C4-2B (cell line): ENCODE measurements around the gene SLC17A8.
"Not testable (repeated sequence)": the region's sequence is repeated elsewhere in the genome, so short reads cannot be mapped to it uniquely, and the experiment has no call there.

Experiments used
- H3K27ac ChIP-seq: fragments of 450-650 bp; 2 replicates; pipeline ENCODE4 v1.5.1; 2017
- CTCF ChIP-seq: fragments of 450-650 bp; conservative IDR thresholded peaks from 2 replicates; pipeline ENCODE4 v1.5.1; 2017; ENCODE audit warnings: mild to moderate bottlenecking
- ZFX ChIP-seq: fragments of 450-650 bp; IDR thresholded peaks from 2 replicates; pipeline ENCODE4 v1.6.1; 2017

SLC17A8 gene

DNA sequence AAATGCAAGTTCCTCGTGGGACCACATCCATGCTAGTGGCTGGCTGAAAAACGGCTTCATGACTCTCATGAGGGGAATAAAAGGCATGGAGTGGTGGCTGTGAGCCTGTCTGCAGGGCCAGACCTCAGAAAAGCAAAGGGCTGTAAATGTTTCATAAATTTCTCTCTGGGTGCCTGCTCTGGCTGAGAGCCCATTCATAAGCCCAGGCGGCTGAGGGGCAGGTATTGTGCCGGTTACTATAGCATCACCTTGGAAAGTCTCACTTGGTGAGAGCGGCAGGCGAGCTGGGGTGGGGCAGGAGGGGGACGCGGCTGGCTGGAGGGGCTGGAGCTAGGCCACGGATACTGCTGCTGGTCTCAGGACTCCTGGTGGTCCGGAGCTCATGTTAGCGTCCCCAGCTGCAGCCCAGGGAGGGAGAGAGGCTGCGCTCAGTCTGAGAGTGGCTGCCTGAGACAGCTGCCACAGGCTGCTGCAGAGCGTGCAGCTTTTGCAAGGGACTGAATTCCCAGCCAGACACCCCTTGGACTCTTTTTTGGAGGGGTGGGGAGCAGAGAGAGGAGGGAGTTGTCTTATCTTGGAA lies at the start of gene SLC17A8:
Gene SLC17A8, plus strand, starts transcription at position 431 of the 580 bp plus-strand sequence. CDS start 318 bp downstream, outside the sequence.
- no peak for TF ChIP-seq CTCF
- no peak for TF ChIP-seq ZFX
- H3K27ac ChIP-seq: no peak within 1 kb of the TSS

- not testable (repeated sequence) for H3K27ac ChIP-seq
Measured at GRCh38 chr12:100308138-100308537, 48.7 kb upstream of the SLC17A8 start.

DNA sequence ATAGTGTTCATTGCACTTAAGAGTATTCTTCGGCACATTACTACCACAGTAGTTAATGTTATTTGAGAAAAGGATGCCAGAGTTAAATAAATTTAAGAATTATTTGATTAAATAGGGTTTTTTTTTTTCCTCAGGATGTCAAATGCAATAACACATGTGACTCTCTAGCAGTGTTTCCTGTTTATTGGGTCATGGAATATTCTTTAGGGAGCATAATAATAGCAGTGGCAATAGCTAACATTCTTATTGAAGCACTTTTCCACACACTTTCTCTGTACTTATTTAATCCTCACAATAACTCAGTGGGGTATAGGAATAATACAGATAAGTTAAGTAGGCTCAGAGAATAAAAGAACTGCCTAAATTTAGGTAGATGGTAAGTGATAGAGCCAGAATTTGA lies 45.6 kb upstream of the SLC17A8 start:
- no peak overlapping the region for H3K27ac ChIP-seq
- no peak for TF ChIP-seq ZFX
- TF ChIP-seq CTCF: no peak

- TF ChIP-seq CTCF: no peak
- TF ChIP-seq ZFX: no peak
- H3K27ac ChIP-seq: no peak overlapping the region
Measured at GRCh38 chr12:100317371-100317770, 39.5 kb upstream of the SLC17A8 start.

DNA sequence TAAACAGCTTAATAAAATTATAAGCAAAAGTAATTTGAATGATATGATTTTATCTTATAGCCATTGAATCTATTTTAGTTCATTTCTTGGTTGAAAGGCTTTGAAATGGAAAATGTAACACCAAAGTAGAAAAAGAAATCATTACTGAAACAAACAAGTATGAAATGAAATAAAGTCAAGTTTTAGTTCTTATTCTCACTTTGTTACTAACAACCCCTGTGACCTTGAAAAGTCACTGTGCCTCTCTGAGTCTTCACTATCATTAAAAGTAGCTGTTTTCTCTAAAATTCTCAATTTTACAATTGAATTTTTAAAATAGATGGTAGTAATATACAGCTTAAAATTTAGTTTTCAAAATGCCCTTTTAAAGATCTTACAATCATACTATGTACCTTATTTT lies 32.4 kb upstream of the SLC17A8 start:
- TF ChIP-seq CTCF (no peak), ZFX (no peak)
- no peak overlapping the region for H3K27ac ChIP-seq

DNA sequence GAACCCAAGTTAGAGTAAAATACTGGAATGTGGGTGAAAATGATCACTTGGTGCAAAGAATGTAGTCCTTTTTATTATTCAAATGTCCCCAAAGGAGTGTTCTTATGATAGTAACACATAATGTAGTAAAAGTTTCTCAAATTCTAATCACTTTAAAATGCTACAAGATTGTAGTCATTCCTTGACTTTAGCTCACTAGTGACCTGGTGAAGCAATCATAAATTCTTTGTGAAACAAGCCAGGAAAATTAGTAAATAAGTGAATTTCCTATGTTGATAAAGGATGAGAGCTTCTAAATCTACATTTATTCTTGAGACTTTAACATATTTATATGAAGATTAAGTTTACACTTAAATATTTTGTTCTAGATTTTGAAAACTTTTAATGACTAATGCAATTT lies 30.7 kb upstream of the SLC17A8 start:
- no peak overlapping the region for H3K27ac ChIP-seq
- TF ChIP-seq CTCF (no peak), ZFX (no peak)

GRCh38 chr12:100329800-100330199 lies 27.1 kb upstream of the SLC17A8 start:
- TF ChIP-seq CTCF: no peak
- TF ChIP-seq ZFX: no peak

GRCh38 chr12:100331871-100332270 lies 25.0 kb upstream of the SLC17A8 start:
- no peak overlapping the region for H3K27ac ChIP-seq
- no peak for TF ChIP-seq ZFX
- no peak for TF ChIP-seq CTCF

More at GRCh38 chr12:100329800-100330199, 27.1 kb upstream of the SLC17A8 start:
- no peak overlapping the region for H3K27ac ChIP-seq
